ENCODE results near the gene LEFTY1. TPM values are rescaled to one million over a fixed set of nuclear protein-coding genes. Genes with fewer than 3 reads are reported as not detected.
"Not testable (repeated sequence)": the region's sequence is repeated elsewhere in the genome, so short reads cannot be mapped to it uniquely, and the experiment has no call there.

LEFTY1 gene
- total RNA-seq, result 0.65 TPM in 1 of 2 replicates, not detected in the other
- long read RNA-seq, result 0 reads

GRCh38 chr1:225888898-225889601 is at the start of gene LEFTY1:
Gene LEFTY1 (minus strand): TSS chr1:225889146. CDS start chr1:225889066, 80 bp downstream.
- Mint-ChIP-seq H3K9me3 (no peaks in the 10 kb centered on the region), H3K27me3 (ENCODE audit: low read depth) (peaks cover 19% of the 10 kb centered on the region), H3K4me1 (peaks cover 20% of the 10 kb centered on the region), H3K4me3 (peak within 1 kb of the TSS; percentile 38), H3K27ac (ENCODE audit: unreplicated experiment) (no peak within 1 kb of the TSS), H3K36me3 (ENCODE audit: low read depth) (no peaks in the 10 kb centered on the region)
- no peak for TF ChIP-seq CTCF (conservative IDR thresholded peaks at IDR 0.05)
- DNase-seq (ENCODE audit: low read depth, low spot score), result no peak

GRCh38 chr1:225937048-225937968 is 48.4 kb upstream of the LEFTY1 start:
- Mint-ChIP-seq H3K4me3 (no peak overlapping the region), H3K27me3 (ENCODE audit: low read depth) (no peaks in the 10 kb centered on the region), H3K4me1 (peaks cover 11% of the 10 kb centered on the region), H3K27ac (ENCODE audit: unreplicated experiment) (no peak overlapping the region), H3K36me3 (ENCODE audit: low read depth) (no peaks in the 10 kb centered on the region), H3K9me3 (no peaks in the 10 kb centered on the region)
- no peak for DNase-seq (ENCODE audit: low read depth, low spot score)
- no peak for TF ChIP-seq CTCF (conservative IDR thresholded peaks at IDR 0.05)

- H3K36me3 Mint-ChIP-seq (ENCODE audit: low read depth), result no peaks in the 10 kb centered on the region
- H3K9me3 Mint-ChIP-seq, result no peaks in the 10 kb centered on the region
- no peak for TF ChIP-seq CTCF (conservative IDR thresholded peaks at IDR 0.05)
- H3K27me3 Mint-ChIP-seq (ENCODE audit: low read depth), result no peaks in the 10 kb centered on the region
- H3K27ac Mint-ChIP-seq (ENCODE audit: unreplicated experiment), result no peak overlapping the region
- H3K4me3 Mint-ChIP-seq, result no peak overlapping the region
- peaks cover 7% of the 10 kb centered on the region for H3K4me1 Mint-ChIP-seq
- no peak for DNase-seq (ENCODE audit: low read depth, low spot score)
Measured at GRCh38 chr1:225936523-225936922, 47.6 kb upstream of the LEFTY1 start.

- H3K36me3 Mint-ChIP-seq (ENCODE audit: low read depth); H3K4me1 Mint-ChIP-seq; DNase-seq (ENCODE audit: low read depth, low spot score); H3K9me3 Mint-ChIP-seq; H3K4me3 Mint-ChIP-seq; H3K27me3 Mint-ChIP-seq (ENCODE audit: low read depth); H3K27ac Mint-ChIP-seq (ENCODE audit: unreplicated experiment): not testable (repeated sequence)
Measured at GRCh38 chr1:225936086-225936485, 47.1 kb upstream of the LEFTY1 start.

GRCh38 chr1:225934711-225935110 is 45.8 kb upstream of the LEFTY1 start:
- TF ChIP-seq CTCF (conservative IDR thresholded peaks at IDR 0.05), result no peak
- H3K4me3 Mint-ChIP-seq, result no peak overlapping the region
- H3K36me3 Mint-ChIP-seq (ENCODE audit: low read depth), result no peaks in the 10 kb centered on the region
- H3K9me3 Mint-ChIP-seq, result no peaks in the 10 kb centered on the region
- peaks cover 4% of the 10 kb centered on the region for H3K4me1 Mint-ChIP-seq
- no peaks in the 10 kb centered on the region for H3K27me3 Mint-ChIP-seq (ENCODE audit: low read depth)
- DNase-seq (ENCODE audit: low read depth, low spot score), result no peak
- H3K27ac Mint-ChIP-seq (ENCODE audit: unreplicated experiment), result no peak overlapping the region

GRCh38 chr1:225933072-225933471 is 44.1 kb upstream of the LEFTY1 start:
- no peaks in the 10 kb centered on the region for H3K36me3 Mint-ChIP-seq (ENCODE audit: low read depth)
- no peaks in the 10 kb centered on the region for H3K9me3 Mint-ChIP-seq
- no peaks in the 10 kb centered on the region for H3K27me3 Mint-ChIP-seq (ENCODE audit: low read depth)
- H3K4me1 Mint-ChIP-seq, result peaks cover 4% of the 10 kb centered on the region
- no peak overlapping the region for H3K27ac Mint-ChIP-seq (ENCODE audit: unreplicated experiment)
- DNase-seq (ENCODE audit: low read depth, low spot score), result no peak
- no peak overlapping the region for H3K4me3 Mint-ChIP-seq
- no peak for TF ChIP-seq CTCF (conservative IDR thresholded peaks at IDR 0.05)
